SK-N-SH (cell line): ENCODE results near the gene DOCK3.

Experiments
- CTCF ChIP-seq: fragments of 200-600 bp; sonication (generic); IDR thresholded peaks from 2 replicates; pipeline ENCODE4 v1.6.1; 2017; ENCODE audit warnings: antibody characterized with exemption, mild to moderate bottlenecking, moderate library complexity
- FOXJ3 ChIP-seq: sonication (generic); formaldehyde crosslinking; IDR thresholded peaks from 2 replicates; pipeline ENCODE4 v1.5.1; 2020; ENCODE audit warnings: mild to moderate bottlenecking, missing genetic modification reagents
- POLR2AphosphoS5 ChIP-seq: IDR thresholded peaks from 2 replicates; pipeline ENCODE4 v1.6.1; 2012; ENCODE audit warnings: low read depth, low read length
- USF1 ChIP-seq: IDR thresholded peaks from 2 replicates; pipeline ENCODE4 v1.4.0; 2012; ENCODE audit warnings: low read depth, borderline replicate concordance
- USF2 ChIP-seq: fragments of 150-350 bp; IDR thresholded peaks from 2 replicates; pipeline ENCODE4 v1.6.1; 2017; ENCODE audit warnings: antibody characterized with exemption, low read length, low read depth, borderline replicate concordance

GRCh38 chr3:51426921-51427320 is 752.2 kb downstream of the DOCK3 start:
- TF ChIP-seq CTCF (no peak), USF1 (no peak), POLR2AphosphoS5 (no peak), USF2 (no peak), FOXJ3 (no peak)
